HG02943 (cell line): Measurements from ENCODE around the gene DDX47.
"Not testable (repeated sequence)": the region's sequence is repeated elsewhere in the genome, so short reads cannot be mapped to it uniquely, and the experiment has no call there.

Source experiments
- ATAC-seq: cut with Tn5 transposase; IDR thresholded peaks from one replicate; pipeline ENCODE4 v1.9.1; 2021; ENCODE audit warnings: mild to moderate bottlenecking, low read depth, moderate library complexity; ENCODE audit not compliant: unreplicated experiment

Gene DDX47

GRCh38 chr12:12796928-12797793 lies 16.0 kb upstream of the DDX47 start:
- ATAC-seq = no peak

- ATAC-seq = no peak
These were observed 15.4 kb upstream of the DDX47 start for GRCh38 chr12:12797794-12798152.

- no peak for ATAC-seq
These were observed 14.7 kb upstream of the DDX47 start for GRCh38 chr12:12798480-12798879.

GRCh38 chr12:12799163-12799920 lies 13.8 kb upstream of the DDX47 start:
- no peak for ATAC-seq

DNA sequence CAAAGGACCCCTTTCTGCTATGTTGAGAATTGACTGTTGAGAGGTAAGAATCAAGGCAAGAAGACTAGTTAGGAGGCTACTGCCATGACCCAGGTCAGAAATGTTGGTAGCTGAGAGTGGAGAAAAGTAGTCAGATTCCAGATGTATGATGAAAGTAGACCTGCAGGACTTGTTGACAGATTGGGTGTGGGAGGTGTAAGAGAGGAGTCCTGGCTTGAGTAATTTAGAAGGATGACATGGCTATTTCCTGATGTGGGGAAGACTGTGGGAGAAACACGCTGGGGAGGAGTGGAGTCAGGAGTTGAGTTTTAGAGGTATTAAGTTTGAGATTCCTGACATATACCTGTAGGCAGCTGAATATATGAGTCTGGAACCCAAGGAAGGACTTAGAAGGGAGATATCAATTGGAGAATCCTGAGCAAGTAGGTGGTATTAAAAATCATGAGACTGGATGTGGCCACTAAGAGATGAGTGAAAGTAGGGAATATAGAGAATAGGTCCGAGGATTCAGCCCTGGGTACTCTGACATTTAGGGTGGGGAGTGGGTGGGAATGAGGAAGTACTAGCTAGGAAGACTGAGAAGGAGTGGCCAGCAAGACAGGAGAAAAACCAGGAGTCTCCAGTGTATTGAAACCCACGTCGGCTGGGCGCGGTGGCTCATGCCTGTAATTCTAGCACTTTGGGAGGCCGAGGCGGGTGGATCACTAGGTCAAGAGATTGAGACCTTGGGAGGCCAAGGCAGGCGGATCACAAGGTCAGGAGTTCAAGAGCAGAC lies 12.6 kb upstream of the DDX47 start:
- no peak for ATAC-seq

DNA sequence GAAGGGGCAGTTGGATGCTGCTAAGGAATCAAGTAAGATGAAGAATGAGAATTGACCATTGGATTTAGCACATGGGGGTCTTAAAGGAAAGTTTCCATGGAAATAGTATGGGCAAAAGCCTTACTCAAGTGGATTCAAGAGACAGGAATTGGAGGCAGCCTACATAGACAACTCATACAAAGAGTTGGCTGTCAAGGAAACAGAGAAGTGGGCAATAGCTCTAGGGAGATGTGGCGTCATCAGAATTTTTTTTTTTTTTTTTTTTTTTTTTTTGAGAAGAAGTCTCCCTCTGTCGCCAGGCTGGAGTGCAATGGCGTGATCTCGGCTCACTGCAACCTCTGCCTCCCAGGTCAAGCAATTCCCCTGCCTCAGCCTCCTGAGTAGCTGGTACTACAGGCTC lies 11.5 kb upstream of the DDX47 start:
- not testable (repeated sequence) for ATAC-seq

- ATAC-seq = peak; percentile 81
These were observed 10.0 kb upstream of the DDX47 start for GRCh38 chr12:12803186-12803585.

DNA sequence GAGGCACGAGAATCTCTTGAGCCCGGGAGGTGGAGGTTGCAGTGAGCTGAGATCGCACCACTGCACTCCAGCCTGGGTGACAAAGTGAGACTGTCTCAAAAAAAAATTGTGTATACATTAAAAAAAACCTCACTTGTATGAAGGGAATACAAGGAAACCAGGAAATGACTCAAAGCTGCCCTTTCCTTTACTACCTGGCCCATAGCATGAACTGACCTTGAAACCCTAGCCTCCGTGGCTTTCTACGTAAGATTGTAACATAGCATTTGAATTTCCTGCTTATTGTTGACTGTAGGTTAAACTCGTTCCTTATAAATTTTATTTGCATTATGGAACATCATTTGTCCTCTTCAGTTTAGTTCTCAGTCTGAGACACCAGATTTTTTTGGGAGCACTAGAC lies 9.1 kb upstream of the DDX47 start:
- ATAC-seq = no peak

DNA sequence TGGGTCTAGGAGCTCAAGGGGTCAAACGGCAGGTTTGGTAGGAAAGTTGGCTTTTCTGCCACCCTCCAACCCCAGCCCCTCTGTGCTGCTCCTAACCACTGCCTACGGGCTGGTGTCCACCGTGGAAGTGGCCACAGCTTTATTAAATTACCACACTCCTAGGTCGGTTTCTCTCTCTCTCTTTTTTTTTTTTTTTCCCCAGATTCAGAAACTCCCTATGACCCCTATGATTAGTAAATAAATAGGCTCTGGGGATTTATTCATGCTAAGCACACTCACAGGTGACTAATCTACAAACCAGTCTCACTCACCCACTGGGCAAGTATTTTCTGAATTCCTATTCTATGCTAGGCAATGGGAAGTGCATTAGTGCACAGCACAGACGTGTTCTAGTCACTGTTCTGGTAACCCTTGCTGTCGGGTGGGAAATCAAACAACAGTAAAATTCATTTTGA lies 8.7 kb upstream of the DDX47 start:
- no peak for ATAC-seq

GRCh38 chr12:12806784-12807516 lies 6.2 kb upstream of the DDX47 start:
- ATAC-seq = no peak

DNA sequence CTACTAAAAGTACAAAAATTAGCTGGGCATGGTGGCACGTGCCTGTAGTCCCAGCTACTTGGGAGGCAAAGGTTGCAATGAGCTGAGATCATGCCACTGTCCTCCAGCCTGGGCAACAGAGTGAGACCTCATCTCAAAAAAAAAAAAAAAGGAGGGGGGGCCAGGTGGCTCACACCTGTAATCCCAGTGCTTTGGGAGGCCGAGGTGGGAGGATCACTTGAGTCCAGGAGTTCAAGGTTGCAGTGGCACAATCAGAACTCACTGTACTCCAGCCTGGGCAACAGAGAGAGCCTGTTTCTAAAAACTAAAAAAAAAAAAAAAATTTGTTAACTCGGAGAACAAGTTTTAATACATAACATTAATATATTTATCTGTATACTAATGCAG lies 5.6 kb upstream of the DDX47 start:
- not testable (repeated sequence) for ATAC-seq

- ATAC-seq = peak; percentile 53
These were observed 5.0 kb upstream of the DDX47 start for GRCh38 chr12:12807970-12808702.

- no peak for ATAC-seq
These were observed 2.6 kb upstream of the DDX47 start for GRCh38 chr12:12810553-12811021.

DNA sequence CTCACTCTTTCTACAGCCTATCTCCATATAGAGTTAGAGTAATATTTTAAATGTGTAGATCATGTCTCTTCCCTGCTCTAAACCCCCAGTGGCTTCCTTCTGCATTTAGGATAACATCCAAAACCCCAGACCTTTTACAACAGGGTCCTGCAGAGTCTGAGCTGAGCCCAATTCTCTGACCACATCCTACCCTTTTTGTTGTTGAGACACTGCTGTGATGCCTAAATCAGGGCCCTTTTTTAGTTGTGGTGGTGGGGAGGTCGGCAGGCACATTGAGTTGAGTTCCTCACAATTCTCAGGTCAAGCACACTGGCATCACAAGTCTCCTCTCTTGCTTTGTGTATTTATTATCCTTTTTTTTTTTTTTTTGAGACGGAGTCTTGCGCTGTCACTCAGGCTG lies 1.8 kb upstream of the DDX47 start:
- no peak for ATAC-seq

- no peak for ATAC-seq
These were observed 972 bp upstream of the DDX47 start for GRCh38 chr12:12812174-12812573.

DNA sequence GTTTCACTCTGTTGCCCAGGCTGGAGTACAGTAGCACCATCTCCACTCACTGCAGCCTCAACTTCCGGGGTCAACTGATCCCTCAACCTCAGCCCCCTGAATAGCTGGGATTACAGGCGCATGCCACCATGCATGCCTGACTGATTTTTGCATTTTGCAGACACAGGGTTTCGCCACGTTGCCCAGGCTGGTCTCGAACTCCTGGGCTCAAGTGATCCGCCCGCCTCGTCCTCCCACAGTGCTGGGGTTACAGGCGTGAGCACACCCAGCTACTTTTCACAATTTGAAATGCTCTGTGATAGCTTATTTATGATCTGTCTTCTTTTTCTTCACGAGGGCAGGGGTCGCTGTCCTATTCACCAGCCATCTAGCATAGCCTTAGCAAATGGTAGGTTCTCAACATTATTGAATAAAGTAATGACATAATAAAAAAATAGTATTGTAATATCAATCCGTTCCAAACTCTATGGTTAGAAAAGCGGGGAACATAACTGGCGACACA lies 477 bp upstream of the DDX47 start:
- ATAC-seq = no peak

- ATAC-seq = peak; percentile 45
These were observed 4.5 kb downstream of the DDX47 start for GRCh38 chr12:12817616-12818015.

DNA sequence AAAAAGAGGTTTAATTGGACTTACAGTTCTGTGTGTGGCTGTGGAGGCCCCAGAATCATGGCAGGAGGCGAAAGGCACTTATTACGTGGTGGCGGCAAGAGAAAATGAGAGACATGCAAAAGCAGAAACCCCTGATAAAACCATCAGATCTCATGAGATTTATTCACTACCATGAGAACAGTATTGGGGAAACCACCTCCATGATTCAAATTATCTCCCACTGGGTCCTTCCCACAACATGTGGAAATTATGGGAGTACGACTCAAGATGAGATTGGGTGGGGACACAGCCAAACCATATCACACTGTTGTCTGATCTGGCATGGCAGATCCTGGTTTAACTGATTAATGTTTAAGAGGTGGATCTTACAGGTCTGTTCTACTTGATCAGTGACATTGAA lies 5.6 kb downstream of the DDX47 start:
- ATAC-seq = no peak

GRCh38 chr12:12819221-12819620 lies 6.1 kb downstream of the DDX47 start:
- no peak for ATAC-seq
